OCI-LY3 (cell line): ENCODE data around the gene AGAP1.

ENCODE experiments used
- EZH2phosphoT487 ChIP-seq: fragments of 200-600 bp; shearing (Covaris generic); IDR thresholded peaks from 2 replicates; pipeline ENCODE4 v1.6.1; 2018; ENCODE audit warnings: antibody characterized with exemption, mixed run types, low read depth
- TF ChIP-seq, protein P1 (sequence below): fragments of 200-600, 300-600 bp; sonication (generic); IDR thresholded peaks from 2 replicates; pipeline ENCODE4 v1.5.1; 2014; ENCODE audit warnings: antibody characterized with exemption, low read length, low read depth

- TF ChIP-seq, protein P1, sequence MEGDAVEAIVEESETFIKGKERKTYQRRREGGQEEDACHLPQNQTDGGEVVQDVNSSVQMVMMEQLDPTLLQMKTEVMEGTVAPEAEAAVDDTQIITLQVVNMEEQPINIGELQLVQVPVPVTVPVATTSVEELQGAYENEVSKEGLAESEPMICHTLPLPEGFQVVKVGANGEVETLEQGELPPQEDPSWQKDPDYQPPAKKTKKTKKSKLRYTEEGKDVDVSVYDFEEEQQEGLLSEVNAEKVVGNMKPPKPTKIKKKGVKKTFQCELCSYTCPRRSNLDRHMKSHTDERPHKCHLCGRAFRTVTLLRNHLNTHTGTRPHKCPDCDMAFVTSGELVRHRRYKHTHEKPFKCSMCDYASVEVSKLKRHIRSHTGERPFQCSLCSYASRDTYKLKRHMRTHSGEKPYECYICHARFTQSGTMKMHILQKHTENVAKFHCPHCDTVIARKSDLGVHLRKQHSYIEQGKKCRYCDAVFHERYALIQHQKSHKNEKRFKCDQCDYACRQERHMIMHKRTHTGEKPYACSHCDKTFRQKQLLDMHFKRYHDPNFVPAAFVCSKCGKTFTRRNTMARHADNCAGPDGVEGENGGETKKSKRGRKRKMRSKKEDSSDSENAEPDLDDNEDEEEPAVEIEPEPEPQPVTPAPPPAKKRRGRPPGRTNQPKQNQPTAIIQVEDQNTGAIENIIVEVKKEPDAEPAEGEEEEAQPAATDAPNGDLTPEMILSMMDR, result no peak
- TF ChIP-seq EZH2phosphoT487, result no peak
Measured at GRCh38 chr2:235944591-235944990, 450.7 kb downstream of the AGAP1 start.
